HEK293 (cell line): ENCODE data around the gene WDR4.

Experiments used
- CTCF ChIA-PET: fragments of 350-600 bp; formaldehyde crosslinking; extraction: SDS; loops from one replicate; lab custom pipeline; 2021; ENCODE audit warnings: antibody characterized with exemption; lab: Yijun Ruan, JAX
- POLR2A ChIA-PET: fragments of 300-600 bp; formaldehyde crosslinking; extraction: SDS; loops from one replicate; lab custom pipeline; 2020; ENCODE audit warnings: antibody characterized with exemption, inconsistent platforms; lab: Yijun Ruan, JAX
- H3K27ac ChIP-seq: fragments of 200-500 bp; sonication (Bioruptor generic); 2 replicates; pipeline ENCODE4 v1.5.1; 2014; ENCODE audit warnings: low read depth, low read length, control low read depth, inconsistent platforms; ENCODE audit errors: extremely low read depth
- H3K36me3 ChIP-seq, 2 experiments: fragments of 200-500 bp in 1 of 2; sonication (Bioruptor generic) in 1 of 2; 1 replicate in 1 of 2; 2 replicates in 1 of 2; pipeline ENCODE4 v1.5.1; 2014 to 2017; ENCODE audit warnings: inconsistent platforms in 2 of 2, low read length in 2 of 2; ENCODE audit not compliant: control insufficient read depth in 2 of 2, insufficient read depth in 1 of 2
- H3K4me1 ChIP-seq: fragments of 200-500 bp; sonication (Bioruptor generic); 2 replicates; pipeline ENCODE4 v1.5.1; 2014; ENCODE audit warnings: mild to moderate bottlenecking, low read length, inconsistent platforms; ENCODE audit not compliant: control insufficient read depth, insufficient read depth
- H3K4me3 ChIP-seq: 2 replicates; pipeline ENCODE4 v1.5.1; 2011; ENCODE audit warnings: low read depth, mild to moderate bottlenecking, control low read depth, low read length, moderate library complexity
- H3K9me3 ChIP-seq: fragments of 200-500 bp; sonication (Bioruptor generic); 2 replicates; pipeline ENCODE4 v1.5.1; 2014; ENCODE audit warnings: low read depth, low read length, inconsistent platforms; ENCODE audit not compliant: control insufficient read depth, insufficient read depth
- PATZ1 ChIP-seq: fragments of 450-650 bp; formaldehyde crosslinking; IDR thresholded peaks from 2 replicates; pipeline ENCODE4 v1.5.1; 2016; ENCODE audit warnings: missing biosample characterization, missing genetic modification characterization
- RBAK ChIP-seq: fragments of 450-650 bp; formaldehyde crosslinking; IDR thresholded peaks from 2 replicates; pipeline ENCODE4 v1.5.1; 2016; ENCODE audit warnings: missing biosample characterization, missing genetic modification characterization
- ZBTB7A ChIP-seq: fragments of 450-650 bp; formaldehyde crosslinking; IDR thresholded peaks from 2 replicates; pipeline ENCODE4 v1.5.1; 2016; ENCODE audit warnings: low read depth, missing biosample characterization, missing genetic modification characterization
- ZFHX2 ChIP-seq: fragments of 450-650 bp; formaldehyde crosslinking; conservative IDR thresholded peaks from 2 replicates; pipeline ENCODE4 v1.5.1; 2016; ENCODE audit warnings: missing biosample characterization, missing genetic modification characterization
- ZNF140 ChIP-seq: fragments of 450-650 bp; formaldehyde crosslinking; IDR thresholded peaks from 2 replicates; pipeline ENCODE4 v1.5.1; 2016; ENCODE audit warnings: missing biosample characterization, missing genetic modification characterization
- ZNF146 ChIP-seq: fragments of 450-650 bp; formaldehyde crosslinking; IDR thresholded peaks from 2 replicates; pipeline ENCODE4 v1.5.1; 2016; ENCODE audit warnings: missing biosample characterization, missing genetic modification characterization
- ZNF266 ChIP-seq: fragments of 450-650 bp; formaldehyde crosslinking; IDR thresholded peaks from 2 replicates; pipeline ENCODE4 v1.5.1; 2016; ENCODE audit warnings: missing biosample characterization, missing genetic modification characterization, low read depth
- ZNF518A ChIP-seq: fragments of 450-650 bp; formaldehyde crosslinking; conservative IDR thresholded peaks from 2 replicates; pipeline ENCODE4 v1.5.1; 2016; ENCODE audit warnings: low read depth, missing biosample characterization, missing genetic modification characterization
- ZSCAN23 ChIP-seq: fragments of 450-650 bp; formaldehyde crosslinking; IDR thresholded peaks from 2 replicates; pipeline ENCODE4 v1.5.1; 2016; ENCODE audit warnings: missing biosample characterization, missing genetic modification characterization
- TF ChIP-seq, protein P1 (sequence below): fragments of 450-650 bp; formaldehyde crosslinking; IDR thresholded peaks from 2 replicates; pipeline ENCODE4 v1.5.1; 2017; ENCODE audit warnings: missing biosample characterization, mild to moderate bottlenecking, missing genetic modification characterization, moderate library complexity
- TF ChIP-seq, protein P2 (sequence below): fragments of 450-650 bp; formaldehyde crosslinking; IDR thresholded peaks from 2 replicates; pipeline ENCODE4 v1.5.1; 2016; ENCODE audit warnings: missing biosample characterization, missing genetic modification characterization
- TF ChIP-seq, protein P3 (sequence below): fragments of 450-650 bp; formaldehyde crosslinking; IDR thresholded peaks from 2 replicates; pipeline ENCODE4 v1.5.1; 2016; ENCODE audit warnings: missing biosample characterization, missing genetic modification characterization, low read depth

Gene WDR4

DNA sequence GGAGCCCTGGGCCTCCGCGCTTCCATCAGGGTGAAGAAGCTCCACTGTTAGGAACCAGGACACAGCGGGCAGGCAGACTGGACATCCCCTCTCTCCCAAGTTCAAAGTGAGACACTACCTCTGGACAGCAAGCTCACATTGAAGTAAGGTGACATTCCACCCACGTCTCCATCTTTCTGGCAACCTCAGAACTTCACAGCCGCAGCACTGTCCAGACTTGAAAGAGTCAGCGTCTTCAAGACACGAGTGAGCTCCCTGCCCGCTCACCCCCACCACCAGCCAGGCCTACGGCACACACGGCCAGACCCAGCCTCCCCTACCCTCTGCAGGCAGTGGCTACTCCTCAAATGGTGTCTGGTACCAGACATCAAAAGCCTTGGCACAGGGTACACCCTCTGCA lies 11.1 kb downstream of the WDR4 start:
- CTCF ChIA-PET, result interaction anchor here (1.1 kb wide), 1 partner anchor 10 kb away, joined by 3 read pairs; no protein-coding TSS in a partner anchor
- no peaks in the 10 kb centered on the region for H3K9me3 ChIP-seq

More for the DNA sequence above, 11.1 kb downstream of the WDR4 start:
- Histone ChIP-seq H3K36me3 (peaks cover 49 to 95% of the 10 kb centered on the region in 2 experiments), H3K27ac (no peak overlapping the region), H3K4me1 (no peaks in the 10 kb centered on the region), H3K4me3 (no peak overlapping the region)
- TF ChIP-seq ZNF140 (no peak), RBAK (no peak), PATZ1 (tag by site-specific recombination) (no peak), ZNF146 (no peak), ZBTB7A (tag by site-specific recombination) (no peak), ZNF518A (tag by site-specific recombination) (no peak), ZNF266 (no peak), ZSCAN23 (no peak), ZFHX2 (no peak)
- TF ChIP-seq, protein P1, sequence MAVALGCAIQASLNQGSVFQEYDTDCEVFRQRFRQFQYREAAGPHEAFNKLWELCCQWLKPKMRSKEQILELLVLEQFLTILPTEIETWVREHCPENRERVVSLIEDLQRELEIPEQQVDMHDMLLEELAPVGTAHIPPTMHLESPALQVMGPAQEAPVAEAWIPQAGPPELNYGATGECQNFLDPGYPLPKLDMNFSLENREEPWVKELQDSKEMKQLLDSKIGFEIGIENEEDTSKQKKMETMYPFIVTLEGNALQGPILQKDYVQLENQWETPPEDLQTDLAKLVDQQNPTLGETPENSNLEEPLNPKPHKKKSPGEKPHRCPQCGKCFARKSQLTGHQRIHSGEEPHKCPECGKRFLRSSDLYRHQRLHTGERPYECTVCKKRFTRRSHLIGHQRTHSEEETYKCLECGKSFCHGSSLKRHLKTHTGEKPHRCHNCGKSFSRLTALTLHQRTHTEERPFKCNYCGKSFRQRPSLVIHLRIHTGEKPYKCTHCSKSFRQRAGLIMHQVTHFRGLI (tag by site-specific recombination), result no peak
- TF ChIP-seq, protein P2, sequence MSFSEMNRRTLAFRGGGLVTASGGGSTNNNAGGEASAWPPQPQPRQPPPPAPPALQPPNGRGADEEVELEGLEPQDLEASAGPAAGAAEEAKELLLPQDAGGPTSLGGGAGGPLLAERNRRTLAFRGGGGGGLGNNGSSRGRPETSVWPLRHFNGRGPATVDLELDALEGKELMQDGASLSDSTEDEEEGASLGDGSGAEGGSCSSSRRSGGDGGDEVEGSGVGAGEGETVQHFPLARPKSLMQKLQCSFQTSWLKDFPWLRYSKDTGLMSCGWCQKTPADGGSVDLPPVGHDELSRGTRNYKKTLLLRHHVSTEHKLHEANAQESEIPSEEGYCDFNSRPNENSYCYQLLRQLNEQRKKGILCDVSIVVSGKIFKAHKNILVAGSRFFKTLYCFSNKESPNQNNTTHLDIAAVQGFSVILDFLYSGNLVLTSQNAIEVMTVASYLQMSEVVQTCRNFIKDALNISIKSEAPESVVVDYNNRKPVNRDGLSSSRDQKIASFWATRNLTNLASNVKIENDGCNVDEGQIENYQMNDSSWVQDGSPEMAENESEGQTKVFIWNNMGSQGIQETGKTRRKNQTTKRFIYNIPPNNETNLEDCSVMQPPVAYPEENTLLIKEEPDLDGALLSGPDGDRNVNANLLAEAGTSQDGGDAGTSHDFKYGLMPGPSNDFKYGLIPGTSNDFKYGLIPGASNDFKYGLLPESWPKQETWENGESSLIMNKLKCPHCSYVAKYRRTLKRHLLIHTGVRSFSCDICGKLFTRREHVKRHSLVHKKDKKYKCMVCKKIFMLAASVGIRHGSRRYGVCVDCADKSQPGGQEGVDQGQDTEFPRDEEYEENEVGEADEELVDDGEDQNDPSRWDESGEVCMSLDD (tag by site-specific recombination), result no peak
- TF ChIP-seq, protein P3, sequence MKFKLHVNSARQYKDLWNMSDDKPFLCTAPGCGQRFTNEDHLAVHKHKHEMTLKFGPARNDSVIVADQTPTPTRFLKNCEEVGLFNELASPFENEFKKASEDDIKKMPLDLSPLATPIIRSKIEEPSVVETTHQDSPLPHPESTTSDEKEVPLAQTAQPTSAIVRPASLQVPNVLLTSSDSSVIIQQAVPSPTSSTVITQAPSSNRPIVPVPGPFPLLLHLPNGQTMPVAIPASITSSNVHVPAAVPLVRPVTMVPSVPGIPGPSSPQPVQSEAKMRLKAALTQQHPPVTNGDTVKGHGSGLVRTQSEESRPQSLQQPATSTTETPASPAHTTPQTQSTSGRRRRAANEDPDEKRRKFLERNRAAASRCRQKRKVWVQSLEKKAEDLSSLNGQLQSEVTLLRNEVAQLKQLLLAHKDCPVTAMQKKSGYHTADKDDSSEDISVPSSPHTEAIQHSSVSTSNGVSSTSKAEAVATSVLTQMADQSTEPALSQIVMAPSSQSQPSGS (tag by site-specific recombination), result no peak
- POLR2A ChIA-PET, result interaction anchor here (0.8 kb wide), 1 partner anchor 25 kb away, joined by 3 read pairs; the partner anchor contains the start of gene NDUFV3
